Fibroblast of lung (primary cell): ENCODE data around the gene SRPK2. TPM values are rescaled to one million over a fixed set of nuclear protein-coding genes. Genes with fewer than 3 reads are reported as not detected.
"Not testable (repeated sequence)": the region's sequence is repeated elsewhere in the genome, so short reads cannot be mapped to it uniquely, and the experiment has no call there.

Experiments used
- DNase-seq, 2 donors: peaks; one replicate each; pipeline versions ENCODE4 v3.0.0 to v3.0.0-alpha.2; 2010; ENCODE audit warnings: low read depth in 2 of 2
- H2AFZ ChIP-seq: 2 replicates; pipeline ENCODE4 v1.5.1; 2012; ENCODE audit warnings: low read length, control low read depth, inconsistent platforms
- H3K27ac ChIP-seq: 2 replicates; pipeline ENCODE4 v1.5.1; 2011; ENCODE audit warnings: low read length, control low read depth; ENCODE audit not compliant: insufficient read depth
- H3K27me3 ChIP-seq: 2 replicates; pipeline ENCODE4 v1.5.1; 2011; ENCODE audit warnings: mild to moderate bottlenecking, low read length; ENCODE audit not compliant: control insufficient read depth, insufficient read depth
- H3K36me3 ChIP-seq: 2 replicates; pipeline ENCODE4 v1.5.1; 2011; ENCODE audit warnings: low read length; ENCODE audit not compliant: control insufficient read depth, insufficient read depth
- H3K4me1 ChIP-seq: 2 replicates; pipeline ENCODE4 v1.5.1; 2011; ENCODE audit warnings: low read length; ENCODE audit not compliant: control insufficient read depth, insufficient read depth; ENCODE audit errors: extremely low read depth
- H3K4me2 ChIP-seq: 2 replicates; pipeline ENCODE4 v1.5.1; 2011; ENCODE audit warnings: low read length, control low read depth; ENCODE audit not compliant: insufficient read depth; ENCODE audit errors: extremely low read depth
- H3K4me3 ChIP-seq, 4 experiments: fragments of 200-600 bp in 1 of 4; sonication (generic) in 1 of 4; replicated peaks in 1 of 4; 2 replicates each; pipeline ENCODE4 v1.5.1; 2011 to 2016; ENCODE audit warnings: low read length in 4 of 4, low read depth in 3 of 4, mild to moderate bottlenecking in 3 of 4, control low read depth in 2 of 4, inconsistent platforms in 1 of 4, mixed read lengths in 1 of 4; ENCODE audit not compliant: insufficient read depth in 1 of 4; ENCODE audit errors: control extremely low read depth in 1 of 4
- H3K79me2 ChIP-seq: 2 replicates; pipeline ENCODE4 v1.5.1; 2012; ENCODE audit warnings: mild to moderate bottlenecking, low read length, inconsistent platforms; ENCODE audit not compliant: control insufficient read depth, insufficient read depth
- H3K9ac ChIP-seq: 2 replicates; pipeline ENCODE4 v1.5.1; 2011; ENCODE audit warnings: mild to moderate bottlenecking, low read length, control low read depth; ENCODE audit not compliant: insufficient read depth
- H3K9me3 ChIP-seq: 2 replicates; pipeline ENCODE4 v1.5.1; 2012; ENCODE audit warnings: low read depth, low read length; ENCODE audit not compliant: control insufficient read depth, insufficient read depth
- H4K20me1 ChIP-seq: 2 replicates; pipeline ENCODE4 v1.5.1; 2011; ENCODE audit warnings: low read length; ENCODE audit not compliant: control insufficient read depth, insufficient read depth; ENCODE audit errors: extremely low read depth
- EZH2 ChIP-seq: IDR thresholded peaks from 2 replicates; pipeline ENCODE4 v1.5.1; 2012; ENCODE audit warnings: low read length, control low read depth, mild to moderate bottlenecking; ENCODE audit errors: missing control alignments
- polyA plus RNA-seq, 2 donors: library from polyadenylated mRNA; depleted of rRNA in 1 of 2; stranded (reverse) in 1 of 2; unstranded in 1 of 2; fragments of >200 nt; gene quantifications; 2 replicates each; pipeline ENCODE4 v1.2.1, GENCODE V29; 2011 to 2012; ENCODE audit warnings: missing spikeins in 1 of 2
- total RNA-seq: library from RNA; depleted of rRNA; stranded (reverse); fragments of >200 nt; gene quantifications from 2 replicates; pipeline ENCODE4 v1.2.1, GENCODE V29; 2014
- TF ChIP-seq, protein P1 (sequence below), 2 donors: IDR thresholded peaks in 1 of 2; conservative IDR thresholded peaks in 1 of 2; 1 replicate in 1 of 2; 2 replicates in 1 of 2; pipeline ENCODE4 v1.5.1; 2011 to 2012; ENCODE audit warnings: low read length in 2 of 2, control low read depth in 1 of 2, inconsistent platforms in 1 of 2, low read depth in 1 of 2, mild to moderate bottlenecking in 1 of 2

Gene SRPK2
- total and polyA plus RNA-seq, 2 donors (not counting 1 experiment from before 2014, with no cell fraction given), result 27.8 to 61.8 TPM

DNA sequence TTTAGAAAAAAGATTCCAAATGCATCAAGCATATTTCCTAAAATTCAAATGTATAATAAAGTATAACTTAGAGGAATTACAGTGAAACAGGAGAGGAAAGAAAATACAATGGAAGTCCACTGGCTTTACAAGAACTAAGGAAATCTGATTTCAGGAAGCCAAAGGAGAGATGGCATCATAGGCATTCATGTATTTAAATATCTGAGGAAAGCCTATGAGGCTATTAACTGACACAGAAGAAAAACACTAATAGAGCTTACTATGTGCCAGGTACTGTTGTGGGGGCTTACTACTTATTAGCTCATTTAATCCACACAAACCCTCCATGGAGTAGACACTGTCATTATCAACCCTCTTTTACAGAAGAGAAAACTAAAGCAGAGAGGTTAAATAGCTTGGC is 92.2 kb downstream of the SRPK2 start:
- Histone ChIP-seq H3K4me3 (no peak overlapping the region), H3K79me2 (peaks cover 6% of the 10 kb centered on the region), H3K27ac (no peak overlapping the region), H2AFZ (no peak overlapping the region), H3K9me3 (no peaks in the 10 kb centered on the region), H3K9ac (no peak overlapping the region), H3K36me3 (no peaks in the 10 kb centered on the region), H3K4me1 (no peaks in the 10 kb centered on the region), H4K20me1 (no peaks in the 10 kb centered on the region), H3K27me3 (no peaks in the 10 kb centered on the region), H3K4me2 (no peak overlapping the region)
- TF ChIP-seq EZH2, result no peak
- TF ChIP-seq, protein P1, sequence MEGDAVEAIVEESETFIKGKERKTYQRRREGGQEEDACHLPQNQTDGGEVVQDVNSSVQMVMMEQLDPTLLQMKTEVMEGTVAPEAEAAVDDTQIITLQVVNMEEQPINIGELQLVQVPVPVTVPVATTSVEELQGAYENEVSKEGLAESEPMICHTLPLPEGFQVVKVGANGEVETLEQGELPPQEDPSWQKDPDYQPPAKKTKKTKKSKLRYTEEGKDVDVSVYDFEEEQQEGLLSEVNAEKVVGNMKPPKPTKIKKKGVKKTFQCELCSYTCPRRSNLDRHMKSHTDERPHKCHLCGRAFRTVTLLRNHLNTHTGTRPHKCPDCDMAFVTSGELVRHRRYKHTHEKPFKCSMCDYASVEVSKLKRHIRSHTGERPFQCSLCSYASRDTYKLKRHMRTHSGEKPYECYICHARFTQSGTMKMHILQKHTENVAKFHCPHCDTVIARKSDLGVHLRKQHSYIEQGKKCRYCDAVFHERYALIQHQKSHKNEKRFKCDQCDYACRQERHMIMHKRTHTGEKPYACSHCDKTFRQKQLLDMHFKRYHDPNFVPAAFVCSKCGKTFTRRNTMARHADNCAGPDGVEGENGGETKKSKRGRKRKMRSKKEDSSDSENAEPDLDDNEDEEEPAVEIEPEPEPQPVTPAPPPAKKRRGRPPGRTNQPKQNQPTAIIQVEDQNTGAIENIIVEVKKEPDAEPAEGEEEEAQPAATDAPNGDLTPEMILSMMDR (conservative IDR thresholded peaks at IDR 0.05 in 1 of 2, IDR thresholded peaks at IDR 0.05 in 1 of 2; ENCODE audit: low read depth in 1 of 2, low read length in 2 of 2), result no peak
- DNase-seq, result no peak

DNA sequence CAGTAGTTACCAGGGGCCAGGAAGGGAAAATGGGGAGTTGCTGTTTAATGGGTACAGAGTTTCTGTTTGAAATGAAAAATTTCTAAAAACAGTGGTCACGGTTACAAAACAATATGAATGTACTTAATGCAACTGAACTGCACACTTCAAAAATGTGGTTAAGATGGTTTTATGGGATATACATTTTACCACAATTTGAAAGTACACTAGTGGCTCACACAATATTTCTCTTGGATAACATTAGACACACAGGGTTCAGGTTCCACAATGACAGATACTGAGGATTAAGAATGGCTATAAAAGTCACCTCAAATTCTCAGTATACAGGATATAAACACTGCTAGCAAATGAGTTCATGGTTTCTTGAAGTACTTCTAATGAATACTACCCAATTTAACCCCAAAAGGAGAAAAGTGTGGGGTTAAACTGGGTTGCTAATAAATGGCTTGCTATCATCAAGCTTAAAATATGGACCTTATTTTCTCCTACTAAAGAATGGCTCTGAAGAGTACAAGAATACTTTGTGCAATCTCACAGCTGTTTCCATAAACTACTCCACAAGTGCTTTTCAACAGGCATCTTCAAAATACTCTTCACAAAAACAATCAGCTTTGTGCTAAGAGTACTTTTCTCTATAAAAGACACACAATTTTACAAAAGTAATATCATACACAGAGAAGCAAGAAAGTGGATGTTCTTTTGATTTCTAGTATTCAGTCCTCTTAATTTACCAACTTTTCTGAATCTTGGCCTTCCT is 92.9 kb downstream of the SRPK2 start:
- Histone ChIP-seq H3K79me2 (peaks cover 6% of the 10 kb centered on the region), H3K4me3 (no peak overlapping the region), H4K20me1 (no peaks in the 10 kb centered on the region), H3K4me1 (no peaks in the 10 kb centered on the region), H3K36me3 (no peaks in the 10 kb centered on the region), H3K27me3 (no peaks in the 10 kb centered on the region), H3K27ac (no peak overlapping the region), H3K4me2 (no peak overlapping the region), H3K9ac (no peak overlapping the region), H3K9me3 (no peaks in the 10 kb centered on the region), H2AFZ (no peak overlapping the region)
- no peak for DNase-seq
- TF ChIP-seq EZH2, result no peak
- TF ChIP-seq, protein P1 (conservative IDR thresholded peaks at IDR 0.05 in 1 of 2, IDR thresholded peaks at IDR 0.05 in 1 of 2; ENCODE audit: low read depth in 1 of 2, low read length in 2 of 2), result no peak

DNA sequence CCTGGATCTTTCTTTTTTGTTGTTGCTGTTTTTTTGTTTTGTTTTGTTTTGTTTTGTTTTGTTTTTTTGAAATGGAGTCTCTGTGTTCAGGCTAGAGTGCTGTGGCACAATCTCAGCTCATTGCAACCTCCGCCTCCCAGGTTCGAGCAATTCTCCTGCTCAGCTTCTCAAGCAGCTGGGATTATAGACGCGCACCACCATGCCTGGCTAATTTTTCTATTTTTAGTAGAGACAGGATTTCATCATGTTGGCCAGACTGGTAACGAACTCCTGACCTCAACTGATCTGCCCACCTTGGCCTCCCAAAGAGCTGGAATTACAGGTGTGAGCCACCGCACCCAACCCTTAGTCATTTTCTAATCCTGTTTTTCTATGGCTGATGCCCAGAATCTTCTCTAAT is 94.2 kb downstream of the SRPK2 start:
- not testable (repeated sequence) for H3K9ac ChIP-seq, H2AFZ ChIP-seq, DNase-seq, H4K20me1 ChIP-seq, H3K36me3 ChIP-seq, H3K4me1 ChIP-seq, H3K9me3 ChIP-seq, H3K4me2 ChIP-seq, H3K27me3 ChIP-seq, H3K27ac ChIP-seq, H3K79me2 ChIP-seq, H3K4me3 ChIP-seq
